ENCODE data around the gene DISC1. TPM values are rescaled to one million over a fixed set of nuclear protein-coding genes. Genes with fewer than 3 reads are reported as not detected.

DISC1 gene
- total and polyA plus RNA-seq, 11 donors = 0.76 to 12.8 (median 4.3) TPM

DNA sequence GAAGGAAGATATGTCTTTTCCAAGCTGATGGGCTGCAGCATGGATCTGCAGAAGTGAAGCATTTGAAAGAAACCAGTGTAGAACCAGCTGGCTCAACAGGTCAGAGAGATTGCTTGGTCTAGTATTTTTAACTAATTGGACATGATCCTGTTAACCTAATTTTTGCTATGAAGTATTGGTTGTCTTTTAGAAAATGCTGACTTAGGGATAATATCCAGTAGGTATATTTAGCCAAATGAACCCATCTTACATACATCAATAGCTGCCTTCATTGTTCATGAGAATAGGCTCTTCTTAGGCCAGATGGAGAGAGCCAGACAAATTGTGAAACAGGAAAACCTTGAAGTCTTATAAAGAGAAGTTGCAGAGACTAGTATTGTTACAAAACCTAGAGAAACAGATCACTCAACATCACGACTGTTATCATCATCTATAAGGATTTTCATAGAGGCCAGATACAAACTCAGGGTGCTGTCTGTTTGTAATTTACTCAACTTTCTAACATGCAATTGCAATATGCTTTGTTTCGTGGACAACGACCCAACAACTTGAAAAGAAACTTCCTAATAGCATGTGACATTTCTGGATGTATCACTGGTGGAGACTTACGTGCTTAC lies 148.2 kb downstream of the DISC1 start:
- peaks cover 0 to 40% (median 14%) of the 10 kb centered on the region in 12 donors for H3K4me1 ChIP-seq
- no peak overlapping the region for H3K27ac ChIP-seq
- no peak for DNase-seq
- TF ChIP-seq, protein P1, sequence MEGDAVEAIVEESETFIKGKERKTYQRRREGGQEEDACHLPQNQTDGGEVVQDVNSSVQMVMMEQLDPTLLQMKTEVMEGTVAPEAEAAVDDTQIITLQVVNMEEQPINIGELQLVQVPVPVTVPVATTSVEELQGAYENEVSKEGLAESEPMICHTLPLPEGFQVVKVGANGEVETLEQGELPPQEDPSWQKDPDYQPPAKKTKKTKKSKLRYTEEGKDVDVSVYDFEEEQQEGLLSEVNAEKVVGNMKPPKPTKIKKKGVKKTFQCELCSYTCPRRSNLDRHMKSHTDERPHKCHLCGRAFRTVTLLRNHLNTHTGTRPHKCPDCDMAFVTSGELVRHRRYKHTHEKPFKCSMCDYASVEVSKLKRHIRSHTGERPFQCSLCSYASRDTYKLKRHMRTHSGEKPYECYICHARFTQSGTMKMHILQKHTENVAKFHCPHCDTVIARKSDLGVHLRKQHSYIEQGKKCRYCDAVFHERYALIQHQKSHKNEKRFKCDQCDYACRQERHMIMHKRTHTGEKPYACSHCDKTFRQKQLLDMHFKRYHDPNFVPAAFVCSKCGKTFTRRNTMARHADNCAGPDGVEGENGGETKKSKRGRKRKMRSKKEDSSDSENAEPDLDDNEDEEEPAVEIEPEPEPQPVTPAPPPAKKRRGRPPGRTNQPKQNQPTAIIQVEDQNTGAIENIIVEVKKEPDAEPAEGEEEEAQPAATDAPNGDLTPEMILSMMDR (IDR thresholded peaks at IDR 0.05) = no peak
- TF ChIP-seq POLR2A (IDR thresholded peaks at IDR 0.05) = no peak
- ATAC-seq = no peak
- intact Hi-C loops (cut with DNase I) = no loop called here
- H3K4me3 ChIP-seq = no peak overlapping the region
- H3K9me3 ChIP-seq = no peaks in the 10 kb centered on the region
- H3K36me3 ChIP-seq = peaks cover 0 to 22% (median 0%) of the 10 kb centered on the region in 9 donors
- no peaks in the 10 kb centered on the region for H3K27me3 ChIP-seq
- WGBS, 4 donors = 92 to 98% (median 97%) methylated on average over 4 of the region's 4 CpGs

DNA sequence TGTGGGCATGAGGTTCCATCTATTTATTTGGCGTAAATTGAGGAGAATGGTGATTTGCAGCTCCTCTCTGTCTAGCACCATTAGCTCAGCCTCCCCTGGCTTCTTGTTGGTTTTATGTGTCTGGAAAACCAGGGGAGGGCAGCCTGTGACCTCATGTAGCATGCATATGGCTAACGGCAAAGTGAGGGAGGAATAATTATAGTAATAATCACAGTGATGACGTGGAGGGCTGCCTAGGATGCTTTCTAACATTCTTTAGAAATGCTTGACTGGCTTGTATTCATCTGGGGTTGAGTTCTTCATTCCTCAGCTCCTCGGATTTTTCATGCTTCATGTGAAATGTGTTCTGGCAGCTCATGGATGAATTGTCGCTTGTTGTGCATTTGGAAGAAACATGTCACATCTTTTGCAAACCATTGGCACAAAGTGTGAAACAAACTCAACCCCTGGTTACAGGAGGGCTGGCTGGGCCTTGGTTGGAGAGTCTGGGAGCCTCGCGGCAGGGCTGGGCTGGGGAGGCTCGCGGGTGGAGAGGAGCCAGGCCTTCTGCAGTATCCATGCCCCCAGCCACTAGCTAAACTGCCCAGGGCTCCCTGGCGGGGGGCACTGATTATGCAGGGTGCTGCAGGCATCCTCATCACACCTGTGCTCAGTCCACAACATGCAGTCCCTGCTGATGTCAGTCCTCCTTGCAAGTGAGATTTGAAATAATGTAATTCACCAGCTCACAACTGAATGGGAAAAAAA lies 149.6 kb downstream of the DISC1 start:
- peak overlapping the region in 1 of 12 donors; percentile 5 for H3K27ac ChIP-seq
- TF ChIP-seq, protein P1 (IDR thresholded peaks at IDR 0.05) = no peak
- no peak for TF ChIP-seq POLR2A (IDR thresholded peaks at IDR 0.05)
- H3K4me3 ChIP-seq = no peak overlapping the region
- DNase-seq (no peak), ATAC-seq (peak in 1 of 4 donors; percentile 7)
- no peaks in the 10 kb centered on the region for H3K27me3 ChIP-seq
- no peaks in the 10 kb centered on the region for H3K9me3 ChIP-seq
- H3K4me1 ChIP-seq = peaks cover 0 to 42% (median 14%) of the 10 kb centered on the region in 12 donors
- WGBS, 4 donors = 82 to 86% (median 83%) methylated on average over 10 of the region's 10 CpGs
- intact Hi-C loops (cut with DNase I) = no loop called here
- peaks cover 0 to 15% (median 0%) of the 10 kb centered on the region in 9 donors for H3K36me3 ChIP-seq

DNA sequence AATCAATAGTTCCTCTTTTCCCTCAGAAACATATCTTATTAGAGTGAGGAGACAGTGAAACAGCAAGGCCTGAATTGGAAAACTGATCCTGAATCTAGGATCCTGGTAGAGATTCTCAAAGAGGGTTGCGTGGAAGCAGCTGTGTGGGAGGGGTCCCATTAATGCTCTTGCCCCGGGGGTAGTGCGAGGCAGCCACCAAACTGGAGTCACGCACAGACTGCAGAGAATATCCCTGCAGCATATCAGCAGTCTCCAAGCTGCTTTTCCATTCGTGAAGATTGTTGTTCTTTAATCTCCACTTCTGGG lies 150.1 kb downstream of the DISC1 start:
- Histone ChIP-seq H3K27me3 (no peaks in the 10 kb centered on the region), H3K27ac (peak overlapping the region in 1 of 12 donors; percentile 5), H3K4me3 (no peak overlapping the region), H3K4me1 (peaks cover 0 to 48% (median 16%) of the 10 kb centered on the region in 12 donors), H3K36me3 (peaks cover 0 to 12% (median 0%) of the 10 kb centered on the region in 9 donors), H3K9me3 (no peaks in the 10 kb centered on the region)
- TF ChIP-seq, protein P1 (IDR thresholded peaks at IDR 0.05) = no peak
- no peak for TF ChIP-seq POLR2A (IDR thresholded peaks at IDR 0.05)
- intact Hi-C loops (cut with DNase I) = no loop called here
- 73 to 84% (median 81%) methylated on average over 5 of the region's 5 CpGs for WGBS, 4 donors
- DNase-seq (no peak), ATAC-seq (no peak)

DNA sequence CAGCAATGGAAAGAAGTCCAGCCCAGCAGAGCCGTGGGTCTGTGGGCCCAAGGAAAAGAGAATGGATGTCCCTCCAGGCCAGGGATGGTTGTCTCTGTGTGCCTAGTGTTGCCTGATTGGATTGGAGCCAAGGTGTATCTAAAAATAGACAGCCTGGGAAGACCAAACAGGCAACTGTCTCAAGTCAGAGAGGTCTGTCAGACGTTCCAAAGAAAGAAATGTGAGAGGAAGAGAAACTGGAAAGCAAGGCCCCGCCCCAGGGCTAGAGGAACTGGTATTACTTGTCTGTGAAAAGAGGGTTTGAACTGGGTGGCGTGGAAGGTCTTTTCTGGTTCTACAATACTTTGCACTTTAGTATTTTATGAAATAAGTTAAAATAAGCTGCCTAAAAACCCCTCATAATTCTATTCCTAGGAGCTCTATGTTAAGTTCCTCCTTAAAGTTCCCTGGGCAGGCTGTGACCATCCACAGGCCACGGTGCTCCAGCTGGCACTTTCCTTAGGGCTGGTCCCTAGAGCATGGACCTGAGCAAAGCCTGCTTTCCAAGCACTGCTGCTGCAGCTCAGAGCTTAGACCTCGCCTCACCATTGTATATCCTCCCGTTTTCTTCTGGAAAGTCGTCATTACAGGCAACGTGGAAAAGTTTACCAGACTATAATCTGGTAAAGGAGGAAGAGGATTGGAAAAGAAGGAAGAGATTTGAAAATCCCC lies 151.6 kb downstream of the DISC1 start:
- TF ChIP-seq POLR2A (IDR thresholded peaks at IDR 0.05) = no peak
- TF ChIP-seq, protein P1 (IDR thresholded peaks at IDR 0.05) = no peak
- Histone ChIP-seq H3K36me3 (peaks cover 0 to 2% (median 0%) of the 10 kb centered on the region in 9 donors), H3K4me1 (peaks cover 0 to 62% (median 19%) of the 10 kb centered on the region in 12 donors), H3K4me3 (no peak overlapping the region), H3K9me3 (no peaks in the 10 kb centered on the region), H3K27ac (peak overlapping the region in 9 of 12 donors; percentile 0 to 57 (median 46)), H3K27me3 (no peaks in the 10 kb centered on the region)
- intact Hi-C loops (cut with DNase I) = no loop called here
- DNase-seq (peak in 4 of 5 donors; percentile 33 to 53 (median 46)), ATAC-seq (peak; percentile 57 to 88 (median 75))
- WGBS, 4 donors = 49 to 53% (median 52%) methylated on average over 9 of the region's 9 CpGs
